Hepatic stellate cell (primary cell): ENCODE results near the gene ZBTB24.

Source experiments
- DNase-seq: peaks from one replicate; pipeline ENCODE4 v3.0.0; 2011; ENCODE audit warnings: low spot score

ZBTB24 gene

GRCh38 chr6:109498052-109498451 is 15.0 kb upstream of the ZBTB24 start:
- no peak for DNase-seq

GRCh38 chr6:109496036-109496772 is 13.2 kb upstream of the ZBTB24 start:
- DNase-seq, result no peak

GRCh38 chr6:109493865-109494264 is 10.8 kb upstream of the ZBTB24 start:
- no peak for DNase-seq

GRCh38 chr6:109491207-109491938 is 8.4 kb upstream of the ZBTB24 start:
- DNase-seq, result no peak

- DNase-seq, result no peak
Measured at GRCh38 chr6:109490713-109491112, 7.7 kb upstream of the ZBTB24 start.

- DNase-seq, result no peak
Measured at GRCh38 chr6:109488001-109488400, 5.0 kb upstream of the ZBTB24 start.

GRCh38 chr6:109486068-109486467 is 3.0 kb upstream of the ZBTB24 start:
- DNase-seq, result no peak

GRCh38 chr6:109485266-109485935 is 2.4 kb upstream of the ZBTB24 start:
- DNase-seq, result no peak

GRCh38 chr6:109484122-109484521 is 1.1 kb upstream of the ZBTB24 start:
- DNase-seq, result no peak

- DNase-seq, result no peak
Measured at GRCh38 chr6:109483735-109484057, 677 bp upstream of the ZBTB24 start.

GRCh38 chr6:109480993-109481480 is 2.0 kb downstream of the ZBTB24 start:
- DNase-seq, result no peak

- no peak for DNase-seq
Measured at GRCh38 chr6:109478841-109479624, 4.0 kb downstream of the ZBTB24 start.

- no peak for DNase-seq
Measured at GRCh38 chr6:109478222-109478805, 4.7 kb downstream of the ZBTB24 start.

- DNase-seq, result no peak
Measured at GRCh38 chr6:109477725-109478124, 5.3 kb downstream of the ZBTB24 start.

GRCh38 chr6:109477184-109477583 is 5.8 kb downstream of the ZBTB24 start:
- DNase-seq, result no peak

- no peak for DNase-seq
Measured at GRCh38 chr6:109475625-109476024, 7.4 kb downstream of the ZBTB24 start.

GRCh38 chr6:109474995-109475394 is 8.0 kb downstream of the ZBTB24 start:
- DNase-seq, result no peak

- DNase-seq, result no peak
Measured at GRCh38 chr6:109473120-109473519, 9.9 kb downstream of the ZBTB24 start.

- DNase-seq, result no peak
Measured at GRCh38 chr6:109472132-109472995, 10.7 kb downstream of the ZBTB24 start.

- DNase-seq, result no peak
Measured at GRCh38 chr6:109471105-109471810, 11.8 kb downstream of the ZBTB24 start.
